CD14-positive monocyte (primary cell): ENCODE results near the gene LTBP1. TPM values are rescaled to one million over a fixed set of nuclear protein-coding genes. Genes with fewer than 3 reads are reported as not detected.
"Not testable (repeated sequence)": the region's sequence is repeated elsewhere in the genome, so short reads cannot be mapped to it uniquely, and the experiment has no call there.

Experiments used
- DNase-seq, 3 donors: peaks; one replicate each; pipeline ENCODE4 v3.0.0-alpha.2; 2011 to 2022
- H2AFZ ChIP-seq: 2 replicates; pipeline ENCODE4 v1.6.0; 2012; ENCODE audit warnings: mild to moderate bottlenecking, low read depth, low read length, inconsistent platforms; ENCODE audit not compliant: insufficient read depth, poor library complexity, severe bottlenecking
- H3K27ac ChIP-seq, 2 donors: 1 replicate in 1 of 2; 2 replicates in 1 of 2; pipeline ENCODE4 v1.5.1; 2012 to 2013; ENCODE audit warnings: low read length in 2 of 2, control low read depth in 1 of 2, inconsistent platforms in 1 of 2, low read depth in 1 of 2, mild to moderate bottlenecking in 1 of 2
- H3K27me3 ChIP-seq, 2 donors: one replicate each; pipeline versions ENCODE4 v1.6.0 to v1.6.1; 2011 to 2013; ENCODE audit warnings: low read length in 2 of 2; ENCODE audit not compliant: control insufficient read depth in 2 of 2, insufficient read depth in 2 of 2
- H3K36me3 ChIP-seq, 2 donors: replicated peaks in 1 of 2; 1 replicate in 1 of 2; 2 replicates in 1 of 2; pipeline versions ENCODE4 v1.5.1 to v1.6.1; 2012 to 2013; ENCODE audit warnings: low read length in 2 of 2, control low read depth in 1 of 2, inconsistent platforms in 1 of 2, mild to moderate bottlenecking in 1 of 2; ENCODE audit not compliant: insufficient read depth in 2 of 2, control insufficient read depth in 1 of 2
- H3K4me1 ChIP-seq, 2 donors: 1 replicate in 1 of 2; 2 replicates in 1 of 2; pipeline versions ENCODE4 v1.5.1 to v1.6.1; 2012 to 2013; ENCODE audit warnings: low read length in 2 of 2, control low read depth in 1 of 2, inconsistent platforms in 1 of 2, mild to moderate bottlenecking in 1 of 2, moderate library complexity in 1 of 2; ENCODE audit not compliant: insufficient read depth in 2 of 2, control insufficient read depth in 1 of 2
- H3K4me2 ChIP-seq: replicated peaks from 2 replicates; pipeline ENCODE3; 2012; ENCODE audit warnings: low read length, moderate library complexity, mild to moderate bottlenecking; ENCODE audit not compliant: poor library complexity, severe bottlenecking; ENCODE audit errors: extremely low read depth
- H3K4me3 ChIP-seq, 3 experiments: fragments of 200-600 bp in 1 of 3; sonication (generic) in 1 of 3; replicated peaks in 1 of 3; 1 replicate in 2 of 3; 2 replicates in 1 of 3; pipeline ENCODE4 v1.5.1; 2011 to 2013; ENCODE audit warnings: low read length in 3 of 3, mild to moderate bottlenecking in 3 of 3, control low read depth in 2 of 3, low read depth in 2 of 3, inconsistent platforms in 1 of 3, moderate library complexity in 1 of 3
- H3K79me2 ChIP-seq: 2 replicates; pipeline ENCODE4 v1.6.0; 2012; ENCODE audit warnings: mild to moderate bottlenecking, control low read depth, inconsistent platforms, low read length, moderate library complexity; ENCODE audit not compliant: insufficient read depth
- H3K9ac ChIP-seq: 2 replicates; pipeline ENCODE4 v1.6.0; 2017; ENCODE audit warnings: low read length, mild to moderate bottlenecking; ENCODE audit not compliant: insufficient read depth, poor library complexity, severe bottlenecking
- H3K9me3 ChIP-seq, 2 donors: replicated peaks in 1 of 2; 1 replicate in 1 of 2; 2 replicates in 1 of 2; pipeline versions ENCODE4 v1.5.1 to v1.6.1; 2012 to 2013; ENCODE audit warnings: low read length in 2 of 2, control low read depth in 1 of 2; ENCODE audit not compliant: control insufficient read depth in 1 of 2, insufficient read depth in 1 of 2
- H4K20me1 ChIP-seq: 2 replicates; pipeline ENCODE4 v1.6.0; 2012; ENCODE audit warnings: mild to moderate bottlenecking, low read length, control low read depth, moderate library complexity; ENCODE audit not compliant: insufficient read depth
- H3K27ac Mint-ChIP-seq, 7 donors: one replicate each; pipeline ENCODE4 v1.8.0; 2020; ENCODE audit warnings: mild to moderate bottlenecking in 7 of 7, mixed read lengths in 7 of 7, moderate library complexity in 6 of 7, inconsistent platforms in 2 of 7
- H3K27me3 Mint-ChIP-seq, 3 donors: one replicate each; pipeline ENCODE4 v1.8.0; 2021 to 2022; ENCODE audit warnings: low read depth in 3 of 3, mild to moderate bottlenecking in 3 of 3, mixed read lengths in 3 of 3, moderate library complexity in 3 of 3, inconsistent platforms in 1 of 3
- H3K36me3 Mint-ChIP-seq, 2 donors: one replicate each; pipeline ENCODE4 v1.8.0; 2020; ENCODE audit warnings: mixed read lengths in 2 of 2, inconsistent platforms in 1 of 2, mild to moderate bottlenecking in 1 of 2
- H3K4me1 Mint-ChIP-seq: one replicate; pipeline ENCODE4 v1.8.0; 2020; ENCODE audit warnings: mild to moderate bottlenecking, mixed read lengths
- H3K4me3 Mint-ChIP-seq, 2 donors: one replicate each; pipeline ENCODE4 v1.8.0; 2020; ENCODE audit warnings: mild to moderate bottlenecking in 2 of 2, mixed read lengths in 2 of 2, moderate library complexity in 1 of 2
- H3K9me3 Mint-ChIP-seq, 7 donors: one replicate each; pipeline ENCODE4 v1.8.0; 2020 to 2022; ENCODE audit warnings: mixed read lengths in 7 of 7, mild to moderate bottlenecking in 6 of 7, moderate library complexity in 6 of 7, inconsistent platforms in 2 of 7
- CTCF ChIP-seq: fragments of 200-600 bp; IDR thresholded peaks from one replicate; pipeline ENCODE4 v1.8.0; 2022; ENCODE audit warnings: antibody characterized with exemption, mild to moderate bottlenecking
- WGBS: methylation state at CpG from one replicate; pipeline ENCODE4 v1.1.5; 2013; ENCODE audit warnings: missing lambda C conversion rate; ENCODE audit not compliant: insufficient coverage; 5-methylcytosine and 5-hydroxymethylcytosine counted together
- intact Hi-C, 2 donors: fragments of 100-400 bp; cut with micrococcal nuclease; formaldehyde crosslinking; loops; one replicate each; pipeline versions ENCODE4 v1.15.0 to v1.15.1; 2023
- polyA plus RNA-seq, 3 donors: library from polyadenylated mRNA; depleted of rRNA in 1 of 3; unstranded in 2 of 3; stranded (reverse) in 1 of 3; fragments of 300-500 nt in 2 of 3; fragments of >200 nt in 1 of 3; fragmentation: Illumina TruSeq in 2 of 3; gene quantifications; 1 replicate in 2 of 3; 2 replicates in 1 of 3; pipeline ENCODE4 v1.2.3, GENCODE V29; 2012 to 2021

Gene LTBP1
- polyA plus RNA-seq, 3 donors: 0.18 to 0.24 TPM; not detected in 1

- Mint-ChIP-seq H3K27ac (no peak overlapping the region), H3K27me3 (peaks cover 0 to 5% (median 0%) of the 10 kb centered on the region in 3 donors), H3K4me1 (no peaks in the 10 kb centered on the region), H3K4me3 (no peak overlapping the region), H3K36me3 (no peaks in the 10 kb centered on the region), H3K9me3 (peaks cover 4 to 14% (median 11%) of the 10 kb centered on the region in 7 donors)
- DNase-seq: no peak
- Histone ChIP-seq H3K27me3 (no peaks in the 10 kb centered on the region), H3K79me2 (no peaks in the 10 kb centered on the region), H3K27ac (no peak overlapping the region), H3K36me3 (no peaks in the 10 kb centered on the region), H2AFZ (no peak overlapping the region), H3K9ac (no peak overlapping the region), H3K4me1 (no peaks in the 10 kb centered on the region), H3K9me3 (peaks cover 0 to 5% of the 10 kb centered on the region in 2 donors), H4K20me1 (no peaks in the 10 kb centered on the region), H3K4me2 (no peak overlapping the region), H3K4me3 (no peak overlapping the region)
- intact Hi-C loops: no loop called here
- 100% methylated on average over 2 of the region's 4 CpGs for WGBS
- TF ChIP-seq CTCF: no peak
Observed at GRCh38 chr2:32981612-32982011, 34.9 kb downstream of the LTBP1 start.

- H3K9ac ChIP-seq, H3K27me3 Mint-ChIP-seq, H3K27ac Mint-ChIP-seq, H3K4me1 Mint-ChIP-seq, DNase-seq, H3K36me3 Mint-ChIP-seq, H3K27me3 ChIP-seq, H3K4me3 ChIP-seq, intact Hi-C loops, H4K20me1 ChIP-seq, H3K4me1 ChIP-seq, H3K4me2 ChIP-seq, H3K4me3 Mint-ChIP-seq, H3K36me3 ChIP-seq, H3K79me2 ChIP-seq, H2AFZ ChIP-seq, H3K27ac ChIP-seq, H3K9me3 ChIP-seq: not testable (repeated sequence)
- peaks cover 2 to 13% (median 9%) of the 10 kb centered on the region in 7 donors for H3K9me3 Mint-ChIP-seq
- no CpG with 5 or more reads among the region's 5 CpGs for WGBS
Observed at GRCh38 chr2:32983193-32983924, 36.6 kb downstream of the LTBP1 start.
